ENCODE results near the gene AZIN2.

The AZIN2 gene

DNA sequence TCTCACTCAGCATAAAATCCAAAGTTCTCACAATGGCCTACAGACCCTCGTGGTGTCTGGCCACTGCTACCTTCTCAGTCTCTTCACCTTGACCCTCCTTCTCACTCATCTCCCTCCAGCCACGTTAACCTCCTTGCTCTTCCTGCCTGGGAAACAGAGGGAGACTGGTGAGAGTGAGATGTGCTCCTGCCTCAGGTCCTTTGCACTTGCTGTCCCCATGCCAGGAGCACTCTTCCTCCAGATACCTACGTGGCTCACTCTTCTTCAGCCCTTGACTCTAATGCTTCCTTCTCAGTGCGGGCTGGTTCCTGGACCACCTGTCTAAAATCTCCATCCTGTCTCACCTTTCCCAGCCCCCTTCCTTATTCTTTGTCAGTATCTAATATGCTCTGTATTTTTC, 76.2 kb downstream of the AZIN2 start:
- DNase-seq = no peak

DNA sequence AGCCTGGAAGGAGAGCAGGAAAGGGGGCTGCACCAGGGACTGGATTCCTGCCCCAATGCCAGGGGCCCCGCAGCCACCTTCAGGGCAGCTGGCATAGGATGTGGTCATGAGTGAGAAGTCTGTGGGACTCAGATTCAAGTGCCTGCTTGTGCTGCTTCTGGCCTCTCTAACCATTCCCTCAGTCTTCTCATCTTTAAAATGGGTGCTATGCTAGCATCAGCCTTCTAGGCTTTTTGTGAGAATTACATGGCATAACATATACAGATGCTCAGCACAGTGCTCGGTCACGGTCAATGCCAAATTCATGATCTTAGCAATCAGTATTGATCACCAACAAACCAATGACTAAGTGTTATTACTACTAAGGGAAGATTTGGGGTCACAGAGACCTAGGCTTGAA, 77.4 kb downstream of the AZIN2 start:
- DNase-seq = no peak

DNA sequence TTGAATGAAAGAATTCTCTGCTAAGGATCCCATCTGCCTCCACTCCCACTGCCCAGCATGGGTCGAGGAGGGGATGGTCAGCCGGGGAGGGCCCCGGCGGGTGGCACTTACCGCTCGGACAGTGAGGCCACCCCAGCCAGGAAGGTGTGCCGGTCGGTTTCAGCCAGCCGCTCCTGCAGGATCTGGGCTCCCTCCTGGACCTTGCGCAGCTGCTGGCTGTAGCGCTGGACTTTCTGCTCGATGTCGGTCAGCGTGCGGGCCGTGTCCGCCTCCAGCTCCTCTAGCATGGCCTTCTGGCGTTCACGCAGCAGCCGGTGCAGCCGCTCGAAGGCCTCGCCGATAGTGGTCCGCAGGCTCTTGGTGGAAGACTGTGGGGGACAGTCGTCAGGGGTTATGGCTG, 78.6 kb downstream of the AZIN2 start:
- no peak for DNase-seq

DNA sequence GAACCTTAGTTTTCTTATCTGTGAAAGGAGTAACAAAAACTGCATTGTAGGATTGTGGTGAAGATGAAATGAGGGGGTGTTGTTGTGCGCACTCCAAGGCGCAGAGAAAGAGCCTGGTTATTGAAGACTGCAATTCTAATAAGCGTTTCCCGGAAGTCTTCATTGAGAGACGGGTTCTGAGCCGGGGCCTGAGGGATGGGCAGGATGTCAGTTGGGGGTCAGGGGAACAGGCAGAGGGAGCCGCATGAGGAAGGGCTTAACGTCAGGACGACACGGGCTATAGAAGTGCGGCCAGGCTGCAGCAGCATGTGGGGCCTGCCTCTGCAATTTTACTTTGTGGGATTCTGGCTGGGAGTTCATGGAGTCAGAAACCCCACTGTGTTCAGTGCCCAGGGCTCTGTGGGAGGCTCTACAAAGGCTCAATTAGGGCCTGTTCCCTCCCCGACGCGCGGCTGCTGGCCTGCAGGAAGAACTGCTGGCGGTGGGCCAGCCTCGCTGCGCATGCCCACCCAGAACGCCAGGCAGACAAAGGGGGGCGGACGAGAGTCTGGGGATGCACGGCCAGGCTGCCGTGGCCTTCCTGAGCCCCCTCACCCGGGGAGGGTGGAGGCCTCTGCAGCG, 80.2 kb downstream of the AZIN2 start:
- no peak for DNase-seq

DNA sequence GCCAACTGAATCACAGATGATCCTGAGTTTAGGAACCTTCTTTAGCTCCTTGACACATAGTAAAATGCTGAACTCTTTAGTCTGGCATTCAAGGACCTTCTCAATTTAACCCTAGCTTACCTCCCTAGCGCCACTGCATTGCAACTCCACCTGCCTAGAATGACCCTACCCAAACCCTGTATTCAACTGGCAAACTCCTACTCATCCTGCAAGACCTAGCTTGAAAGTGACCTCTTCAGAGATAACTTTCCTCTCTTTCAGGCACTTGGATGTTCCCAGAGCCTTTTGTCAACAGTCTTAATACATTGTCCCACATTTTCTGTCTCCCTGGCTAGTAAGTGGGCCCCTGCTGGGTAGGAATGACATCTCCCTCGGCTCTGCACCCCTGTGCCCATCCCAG, 81.2 kb downstream of the AZIN2 start:
- DNase-seq = no peak

DNA sequence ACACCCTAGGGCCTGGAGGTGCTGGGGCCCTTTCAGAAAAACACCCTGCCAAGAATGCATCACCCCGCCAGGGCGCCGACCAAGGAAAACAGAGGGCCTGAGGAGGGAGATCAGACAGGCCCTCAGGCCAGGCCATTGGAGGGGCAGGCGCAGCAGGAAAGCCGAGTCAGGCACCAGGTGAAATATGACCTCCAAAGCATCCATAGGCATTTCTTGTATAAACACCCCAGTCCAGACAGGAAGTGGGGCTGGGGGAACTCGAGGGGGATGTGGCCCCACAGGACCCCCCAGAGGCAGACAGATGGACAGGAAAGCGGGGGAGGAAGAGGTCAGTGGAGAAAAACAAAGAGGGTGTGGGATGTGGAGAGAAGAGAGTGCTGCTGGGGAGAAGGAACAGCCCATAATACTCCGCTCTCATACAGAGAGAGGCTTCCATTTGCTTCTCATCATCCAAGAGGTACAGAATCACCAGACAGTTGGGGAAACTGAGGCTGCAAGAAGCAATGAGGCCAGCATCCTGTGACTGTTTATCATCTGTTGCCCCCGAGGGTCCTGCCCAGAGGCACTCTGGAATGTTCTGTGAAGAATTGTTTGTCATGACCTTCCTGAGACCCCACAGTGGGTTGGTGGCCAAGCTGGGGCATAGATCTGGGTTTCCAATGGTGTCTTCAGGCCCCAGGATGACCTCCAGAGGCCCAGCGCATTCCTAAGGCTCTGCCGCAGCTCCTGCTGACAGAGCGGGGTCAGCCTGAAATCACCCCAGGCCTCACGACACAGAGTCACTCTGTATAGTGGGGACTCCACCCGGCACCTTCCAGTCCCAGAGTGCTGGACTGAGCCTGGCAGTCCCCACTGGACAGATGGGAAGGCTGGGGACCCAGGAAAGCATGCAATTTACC, 82.9 kb downstream of the AZIN2 start:
- DNase-seq = no peak

DNA sequence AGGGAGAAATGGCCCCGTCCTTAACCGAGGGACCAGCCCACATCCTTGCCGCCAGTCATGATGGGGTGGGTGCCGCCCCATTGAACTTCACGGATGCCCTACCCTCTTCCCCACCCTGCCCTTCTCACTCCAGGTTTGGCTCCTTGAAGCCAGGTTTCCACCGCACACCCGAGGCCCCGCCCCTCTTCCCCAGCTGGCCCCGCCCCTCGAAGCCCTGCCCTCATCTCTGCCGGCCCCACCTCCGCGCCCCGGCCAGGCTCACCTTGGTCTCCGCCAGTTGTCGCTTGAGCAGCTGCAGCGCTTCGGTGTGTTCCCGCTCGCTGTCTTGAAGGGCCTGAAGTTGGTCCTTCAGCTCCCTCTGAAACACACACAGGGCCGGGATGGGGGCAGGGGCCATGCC, 84.3 kb downstream of the AZIN2 start:
- DNase-seq = no peak

DNA sequence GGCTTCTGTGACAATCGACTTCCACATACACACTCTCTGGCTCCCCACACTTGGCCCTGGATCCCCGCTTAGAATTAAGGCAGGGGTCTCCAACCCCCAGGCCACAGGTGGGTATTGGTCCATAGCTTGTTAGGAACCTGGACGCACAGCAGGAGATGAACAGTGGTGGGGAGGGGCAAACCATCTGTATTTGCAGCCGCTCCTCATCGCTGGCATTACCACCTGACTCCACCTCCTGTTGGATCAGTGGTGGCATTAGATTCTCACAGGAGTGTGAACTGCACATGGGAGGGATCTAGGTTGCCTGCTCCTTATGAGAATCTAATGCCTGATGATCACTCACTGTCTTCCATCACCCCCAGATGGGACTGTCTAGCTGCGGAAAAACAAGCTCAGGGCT, 84.9 kb downstream of the AZIN2 start:
- no peak for DNase-seq

DNA sequence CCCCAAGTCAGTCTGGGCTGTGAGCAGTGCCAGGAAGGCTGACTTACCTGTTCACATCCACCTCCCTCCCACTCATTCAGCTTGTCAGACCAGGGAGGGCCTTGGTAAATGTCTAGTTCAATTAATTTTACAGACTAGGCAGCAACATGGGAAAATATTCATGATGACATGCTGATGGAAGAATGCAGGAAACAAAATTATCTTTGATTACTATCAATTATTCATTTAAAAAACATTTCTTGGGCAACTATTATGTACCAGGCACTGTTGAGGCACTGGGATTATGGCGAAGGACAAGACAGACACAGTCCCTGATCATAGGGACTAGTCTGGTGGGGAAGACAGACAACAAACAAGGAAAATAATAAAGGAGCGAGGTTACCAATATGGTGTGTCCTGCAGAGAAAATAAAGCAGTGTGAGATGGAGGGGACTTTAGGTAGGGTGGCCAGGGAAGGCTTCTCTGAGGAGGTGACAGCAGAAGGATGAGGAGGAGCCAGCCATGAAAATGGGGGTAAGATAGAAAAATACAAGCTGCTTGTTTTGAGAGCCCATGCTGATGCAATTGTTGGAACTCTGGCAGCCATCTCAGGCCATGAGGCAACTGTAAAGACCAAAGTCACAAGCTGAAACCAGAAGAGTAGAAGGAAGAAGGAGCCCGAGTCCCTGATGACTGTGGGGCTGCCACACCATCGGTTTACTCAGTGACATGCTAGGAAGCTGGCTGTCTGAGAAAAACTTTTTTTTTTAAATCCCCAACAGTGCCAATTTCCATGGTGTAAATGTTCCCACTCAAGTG, 86.9 kb downstream of the AZIN2 start:
- no peak for DNase-seq

DNA sequence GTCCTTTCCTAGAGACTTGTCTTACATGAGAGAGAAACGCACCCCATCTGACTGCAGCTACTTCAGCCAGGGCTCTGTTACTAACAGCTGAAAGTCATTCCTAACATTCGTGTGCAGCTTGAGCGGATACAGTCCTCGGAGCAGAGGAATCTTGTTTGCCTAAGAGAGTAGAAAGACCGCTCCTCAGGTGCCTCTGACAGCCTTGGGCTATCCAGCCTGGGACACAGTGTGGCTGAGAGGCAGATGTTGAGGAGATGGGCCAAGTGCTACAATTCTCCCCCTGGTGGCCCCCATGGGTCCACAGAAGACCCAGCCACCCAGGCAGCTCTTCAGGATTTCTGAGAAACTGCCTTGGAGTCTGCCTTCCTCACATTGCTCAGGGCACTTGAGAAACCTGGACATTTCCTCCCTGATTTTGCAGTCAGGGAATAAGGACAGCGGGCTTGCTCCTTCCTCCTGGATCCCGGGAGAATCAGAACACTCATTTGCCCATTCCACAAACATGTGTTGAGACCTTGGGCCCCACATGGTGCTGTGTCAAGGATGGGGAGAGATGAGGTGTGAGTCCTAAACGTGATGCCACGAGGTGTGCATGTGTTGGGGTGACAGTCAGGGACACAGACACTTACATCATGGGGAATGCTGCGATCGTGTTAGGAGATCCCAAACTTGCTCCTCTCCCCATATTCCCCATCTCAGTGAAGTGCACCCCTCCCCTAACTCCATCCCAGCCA, 87.8 kb downstream of the AZIN2 start:
- DNase-seq = no peak

DNA sequence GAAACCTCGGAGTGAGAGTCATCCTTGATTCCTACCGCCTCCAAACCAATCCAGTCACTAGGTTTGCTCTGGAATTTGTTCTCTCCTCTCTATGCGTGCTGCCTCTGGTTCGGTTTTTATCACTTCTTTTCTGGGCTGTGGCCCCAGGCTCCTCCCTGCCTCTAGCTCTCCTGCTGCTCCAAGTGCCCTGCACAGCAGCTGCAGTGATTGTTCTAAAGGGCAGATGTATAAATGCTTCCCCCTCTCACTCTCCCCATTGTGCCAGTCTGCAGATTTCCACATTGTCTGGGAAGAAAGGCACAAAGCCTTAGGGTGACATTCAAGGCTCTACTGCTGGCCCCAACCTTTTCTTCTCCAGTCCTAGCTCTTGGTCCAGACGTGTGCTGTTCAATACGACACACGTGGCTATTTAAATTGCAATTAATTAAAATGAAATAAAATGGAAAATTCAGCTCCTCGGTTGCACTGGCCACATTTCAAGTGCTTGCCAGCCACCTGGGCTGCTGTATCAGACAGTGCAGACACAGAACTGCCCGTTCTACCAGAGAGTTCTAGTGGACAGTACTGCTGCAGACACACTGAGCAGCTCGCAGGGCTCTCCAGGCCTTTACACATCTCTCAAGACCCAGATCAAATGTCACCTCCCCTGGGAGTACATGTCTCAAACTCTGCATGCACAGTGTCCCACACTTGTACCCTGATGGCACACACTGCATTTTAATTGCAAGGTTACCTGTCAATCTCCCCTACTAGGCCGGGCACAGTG, 88.5 kb downstream of the AZIN2 start:
- DNase-seq = no peak

All from GOT3 (cell line).